GM10248 (cell line): ENCODE measurements around the gene STARD7.

ENCODE experiments used
- CTCF ChIA-PET: fragments of 300-600 bp; sonication (Branson Sonifier 250); formaldehyde crosslinking; extraction: SDS; loops from one replicate; lab custom pipeline; 2021; ENCODE audit warnings: antibody characterized with exemption; lab: Yijun Ruan, JAX
- POLR2A ChIA-PET: fragments of 350-650 bp; sonication (Branson Sonifier 250); formaldehyde crosslinking; extraction: SDS; loops from one replicate; lab custom pipeline; 2020; ENCODE audit warnings: antibody characterized with exemption; lab: Yijun Ruan, JAX
- DNase-seq: peaks from one replicate; pipeline ENCODE4 v3.0.0; 2012; ENCODE audit errors: extremely low spot score
- CTCF ChIP-seq: IDR thresholded peaks from 2 replicates; pipeline ENCODE4 v1.5.1; 2012; ENCODE audit warnings: mild to moderate bottlenecking, low read depth; ENCODE audit errors: extremely low read depth, missing control alignments, control extremely low read depth

STARD7 gene

GRCh38 chr2:96150791-96151594, 57.6 kb downstream of the STARD7 start:
- ChIA-PET POLR2A (interaction anchor here (5.7 kb wide), 1 partner anchor 12 kb away, joined by 29 read pairs; the partner anchor contains the start of gene ASTL), CTCF (interaction anchor here (1.1 to 20.4 kb wide), 3 partner anchors 12 to 84 kb away, joined by 3 to 658 read pairs (median 3); no protein-coding TSS in a partner anchor)
- no peak for DNase-seq

GRCh38 chr2:96150007-96150640, 58.5 kb downstream of the STARD7 start:
- CTCF ChIA-PET = interaction anchor here (1.1 to 20.4 kb wide), 2 partner anchors 11 to 17 kb away, joined by 3 to 658 read pairs; no protein-coding TSS in a partner anchor
- DNase-seq = no peak
- POLR2A ChIA-PET = interaction anchor here (5.7 kb wide), 1 partner anchor 11 kb away, joined by 29 read pairs; the partner anchor contains the start of gene ASTL
- TF ChIP-seq CTCF = no peak

More at GRCh38 chr2:96150791-96151594, 57.6 kb downstream of the STARD7 start:
- no peak for TF ChIP-seq CTCF

GRCh38 chr2:96148410-96149217, 60.0 kb downstream of the STARD7 start:
- no peak for TF ChIP-seq CTCF
- ChIA-PET POLR2A (interaction anchor here (4.4 to 5.7 kb wide), 2 partner anchors 9 to 10 kb away, joined by 29 to 37 read pairs; partner anchors contain the start of gene ASTL), CTCF (interaction anchor here (1.1 to 20.4 kb wide), 4 partner anchors 10 to 360 kb away, joined by 4 to 658 read pairs (median 5); no protein-coding TSS in a partner anchor)
- DNase-seq = peak; percentile 83

- ChIA-PET CTCF (interaction anchor here (1.1 to 20.4 kb wide), 5 partner anchors 9 to 361 kb away, joined by 4 to 658 read pairs (median 6); partner anchors contain the start of gene ASTL), POLR2A (interaction anchor here (4.4 to 7.4 kb wide), 3 partner anchors 8 to 16 kb away, joined by 29 to 43 read pairs (median 37); partner anchors contain the start of gene ASTL)
- no peak for TF ChIP-seq CTCF
- DNase-seq = no peak
Observed at GRCh38 chr2:96147593-96148201, 60.9 kb downstream of the STARD7 start.

- no peak for DNase-seq
- POLR2A ChIA-PET = interaction anchor here (4.4 to 7.4 kb wide), 3 partner anchors 8 to 17 kb away, joined by 29 to 43 read pairs (median 37); partner anchors contain the start of gene ASTL
- CTCF ChIA-PET = interaction anchor here (0.9 to 20.4 kb wide), 4 partner anchors 9 to 154 kb away, joined by 3 to 658 read pairs (median 9); partner anchors contain the start of gene ASTL
- no peak for TF ChIP-seq CTCF
Observed at GRCh38 chr2:96146881-96147592, 61.6 kb downstream of the STARD7 start.
